A204.1 (cell line): ENCODE measurements around the gene CRTAC1.
"Not testable (repeated sequence)": the region's sequence is repeated elsewhere in the genome, so short reads cannot be mapped to it uniquely, and the experiment has no call there.

Experiments
- FAIRE-seq: peaks from 2 replicates; lab custom pipeline; 2012; peaks lifted over from hg19 to GRCh38; lab: Jason Lieb, UNC

The CRTAC1 gene

GRCh38 chr10:97869091-97870042 lies 161.1 kb downstream of the CRTAC1 start:
- no peak for FAIRE-seq

- FAIRE-seq, result no peak
Observed at GRCh38 chr10:97868134-97868685, 162.2 kb downstream of the CRTAC1 start.

- no peak for FAIRE-seq
Observed at GRCh38 chr10:97867220-97867800, 163.1 kb downstream of the CRTAC1 start.

GRCh38 chr10:97866524-97867219 lies 163.7 kb downstream of the CRTAC1 start:
- no peak for FAIRE-seq

GRCh38 chr10:97865488-97865887 lies 164.9 kb downstream of the CRTAC1 start:
- FAIRE-seq, result no peak

- FAIRE-seq, result no peak
Observed at GRCh38 chr10:97863808-97864207, 166.6 kb downstream of the CRTAC1 start.

- FAIRE-seq, result no peak
Observed at GRCh38 chr10:97861924-97862323, 168.5 kb downstream of the CRTAC1 start.

GRCh38 chr10:97861097-97861750 lies 169.2 kb downstream of the CRTAC1 start:
- FAIRE-seq, result no peak

GRCh38 chr10:97858001-97858439 lies 172.4 kb downstream of the CRTAC1 start:
- FAIRE-seq, result no peak

- no peak for FAIRE-seq
Observed at GRCh38 chr10:97854743-97855142, 175.7 kb downstream of the CRTAC1 start.

- FAIRE-seq, result no peak
Observed at GRCh38 chr10:97852840-97853405, 177.5 kb downstream of the CRTAC1 start.

GRCh38 chr10:97852277-97852676 lies 178.1 kb downstream of the CRTAC1 start:
- no peak for FAIRE-seq

GRCh38 chr10:97851341-97852001 lies 178.9 kb downstream of the CRTAC1 start:
- no peak for FAIRE-seq

- no peak for FAIRE-seq
Observed at GRCh38 chr10:97850446-97850845, 180.0 kb downstream of the CRTAC1 start.

- no peak for FAIRE-seq
Observed at GRCh38 chr10:97849687-97850402, 180.6 kb downstream of the CRTAC1 start, which contains the start of gene GOLGA7B. Gene GOLGA7B (plus strand): TSS chr10:97849843. CDS start chr10:97850304, 461 bp downstream.

GRCh38 chr10:97849103-97849686 lies 181.2 kb downstream of the CRTAC1 start:
- FAIRE-seq, result no peak

GRCh38 chr10:97844678-97845077 lies 185.7 kb downstream of the CRTAC1 start:
- no peak for FAIRE-seq

GRCh38 chr10:97843972-97844371 lies 186.4 kb downstream of the CRTAC1 start:
- not testable (repeated sequence) for FAIRE-seq

- FAIRE-seq, result no peak
Observed at GRCh38 chr10:97843281-97843671, 187.1 kb downstream of the CRTAC1 start.
